ENCODE results near the gene KIF16B.

Gene KIF16B

GRCh38 chr20:16539280-16540021, 33.8 kb downstream of the KIF16B start:
- no peaks in the 10 kb centered on the region for H3K9me3 ChIP-seq (ENCODE audit: insufficient read depth, low read length, severe bottlenecking)
- no peaks in the 10 kb centered on the region for H3K36me3 ChIP-seq (ENCODE audit: insufficient read depth, low read length)
- no peaks in the 10 kb centered on the region for H3K4me1 ChIP-seq (ENCODE audit: insufficient read depth, low read length)
- DNase-seq (no peak), ATAC-seq (ENCODE audit: insufficient read depth, low read depth) (no peak)
- no peaks in the 10 kb centered on the region for H3K79me2 ChIP-seq (ENCODE audit: insufficient read depth, low read length)
- H3K27me3 ChIP-seq (ENCODE audit: insufficient read depth, low read length, poor library complexity), result no peaks in the 10 kb centered on the region
- no peak for TF ChIP-seq EZH2 (IDR thresholded peaks at IDR 0.05; ENCODE audit: borderline replicate concordance, low read depth, low read length, severe bottlenecking)
- no peak for TF ChIP-seq CTCF (IDR thresholded peaks at IDR 0.05; ENCODE audit: borderline replicate concordance, extremely low read depth, low read length, poor library complexity, severe bottlenecking)
- H2AFZ ChIP-seq (ENCODE audit: low read depth, low read length), result no peak overlapping the region
- H3K4me2 ChIP-seq (ENCODE audit: insufficient read depth, low read length), result no peak overlapping the region
- H4K20me1 ChIP-seq (ENCODE audit: insufficient read depth, low read length), result no peaks in the 10 kb centered on the region
- H3K9ac ChIP-seq (ENCODE audit: low read depth, low read length), result no peak overlapping the region
- no peak overlapping the region for H3K27ac ChIP-seq (ENCODE audit: low read length)
- H3K4me3 ChIP-seq (ENCODE audit: low read depth in 1 of 2, low read length in 2 of 2), result no peak overlapping the region

GRCh38 chr20:16538779-16539178, 34.5 kb downstream of the KIF16B start:
- ATAC-seq (ENCODE audit: insufficient read depth, low read depth) (no peak), DNase-seq (no peak)
- H3K4me1 ChIP-seq (ENCODE audit: insufficient read depth, low read length), result no peaks in the 10 kb centered on the region
- H3K9me3 ChIP-seq (ENCODE audit: insufficient read depth, low read length, severe bottlenecking), result no peaks in the 10 kb centered on the region
- TF ChIP-seq EZH2 (IDR thresholded peaks at IDR 0.05; ENCODE audit: borderline replicate concordance, low read depth, low read length, severe bottlenecking) (no peak), CTCF (IDR thresholded peaks at IDR 0.05; ENCODE audit: borderline replicate concordance, extremely low read depth, low read length, poor library complexity, severe bottlenecking) (no peak)
- H3K27me3 ChIP-seq (ENCODE audit: insufficient read depth, low read length, poor library complexity), result no peaks in the 10 kb centered on the region
- no peaks in the 10 kb centered on the region for H3K79me2 ChIP-seq (ENCODE audit: insufficient read depth, low read length)
- no peak overlapping the region for H2AFZ ChIP-seq (ENCODE audit: low read depth, low read length)
- H3K9ac ChIP-seq (ENCODE audit: low read depth, low read length), result no peak overlapping the region
- no peaks in the 10 kb centered on the region for H3K36me3 ChIP-seq (ENCODE audit: insufficient read depth, low read length)
- H3K27ac ChIP-seq (ENCODE audit: low read length), result no peak overlapping the region
- no peak overlapping the region for H3K4me3 ChIP-seq (ENCODE audit: low read depth in 1 of 2, low read length in 2 of 2)
- H4K20me1 ChIP-seq (ENCODE audit: insufficient read depth, low read length), result no peaks in the 10 kb centered on the region
- H3K4me2 ChIP-seq (ENCODE audit: insufficient read depth, low read length), result no peak overlapping the region

GRCh38 chr20:16537918-16538317, 35.3 kb downstream of the KIF16B start:
- TF ChIP-seq EZH2 (IDR thresholded peaks at IDR 0.05; ENCODE audit: borderline replicate concordance, low read depth, low read length, severe bottlenecking), result no peak
- no peak for TF ChIP-seq CTCF (IDR thresholded peaks at IDR 0.05; ENCODE audit: borderline replicate concordance, extremely low read depth, low read length, poor library complexity, severe bottlenecking)
- H4K20me1 ChIP-seq (ENCODE audit: insufficient read depth, low read length), result no peaks in the 10 kb centered on the region
- ATAC-seq (ENCODE audit: insufficient read depth, low read depth), result no peak

More at GRCh38 chr20:16537918-16538317, 35.3 kb downstream of the KIF16B start:
- Histone ChIP-seq H3K27me3 (ENCODE audit: insufficient read depth, low read length, poor library complexity) (no peaks in the 10 kb centered on the region), H3K9ac (ENCODE audit: low read depth, low read length) (no peak overlapping the region), H3K27ac (ENCODE audit: low read length) (no peak overlapping the region), H3K36me3 (ENCODE audit: insufficient read depth, low read length) (no peaks in the 10 kb centered on the region), H3K79me2 (ENCODE audit: insufficient read depth, low read length) (no peaks in the 10 kb centered on the region), H2AFZ (ENCODE audit: low read depth, low read length) (no peak overlapping the region), H3K4me2 (ENCODE audit: insufficient read depth, low read length) (no peak overlapping the region), H3K4me3 (ENCODE audit: low read depth in 1 of 2, low read length in 2 of 2) (no peak overlapping the region), H3K9me3 (ENCODE audit: insufficient read depth, low read length, severe bottlenecking) (no peaks in the 10 kb centered on the region), H3K4me1 (ENCODE audit: insufficient read depth, low read length) (no peaks in the 10 kb centered on the region)
- DNase-seq, result no peak

All from DND-41 (cell line).